Measurements from ENCODE around the gene RAG2.

The RAG2 gene

GRCh38 chr11:36600180-36600579 is 2.1 kb upstream of the RAG2 start:
- no peak for ATAC-seq

GRCh38 chr11:36596880-36597279 is 1.2 kb downstream of the RAG2 start:
- ATAC-seq, result no peak
- TF ChIP-seq TOX (CRISPR knock-in tag; IDR thresholded peaks at IDR 0.05; ENCODE audit: borderline replicate concordance), result no peak
- no peak for TF ChIP-seq CSDC2 (CRISPR knock-in tag; IDR thresholded peaks at IDR 0.05)
- no peak for TF ChIP-seq ESRRG (CRISPR knock-in tag; IDR thresholded peaks at IDR 0.05)
- TF ChIP-seq ZNF565 (CRISPR knock-in tag; conservative IDR thresholded peaks at IDR 0.05; ENCODE audit: low read depth), result no peak
- no peak for TF ChIP-seq BACH2 (CRISPR knock-in tag; IDR thresholded peaks at IDR 0.05; ENCODE audit: borderline replicate concordance)
- TF ChIP-seq RARB (CRISPR knock-in tag; IDR thresholded peaks at IDR 0.05), result no peak
- no peak for TF ChIP-seq CREB5 (CRISPR knock-in tag; IDR thresholded peaks at IDR 0.05; ENCODE audit: low read depth)
- TF ChIP-seq ZC3H10 (CRISPR knock-in tag; IDR thresholded peaks at IDR 0.05), result no peak
- TF ChIP-seq GLIS3 (CRISPR knock-in tag; IDR thresholded peaks at IDR 0.05), result no peak
- no peak for TF ChIP-seq TSHZ2 (CRISPR knock-in tag; IDR thresholded peaks at IDR 0.05)
- no peak for TF ChIP-seq PPARA (CRISPR knock-in tag; IDR thresholded peaks at IDR 0.05; ENCODE audit: borderline replicate concordance)
- no peak for TF ChIP-seq ZFP3 (CRISPR knock-in tag; IDR thresholded peaks at IDR 0.05)
- TF ChIP-seq SNAI2 (CRISPR knock-in tag; IDR thresholded peaks at IDR 0.05), result no peak
- no peak for TF ChIP-seq ZNF70 (CRISPR knock-in tag; IDR thresholded peaks at IDR 0.05)
- no peak for TF ChIP-seq ISL1 (CRISPR knock-in tag; IDR thresholded peaks at IDR 0.05)
- no peak for TF ChIP-seq ZNF8 (CRISPR knock-in tag; IDR thresholded peaks at IDR 0.05)
- TF ChIP-seq TCF4 (CRISPR knock-in tag; IDR thresholded peaks at IDR 0.05; ENCODE audit: borderline replicate concordance), result no peak
- no peak for TF ChIP-seq OSR1 (CRISPR knock-in tag; IDR thresholded peaks at IDR 0.05)

More at GRCh38 chr11:36600180-36600579, 2.1 kb upstream of the RAG2 start:
- TF ChIP-seq ISL1 (CRISPR knock-in tag; IDR thresholded peaks at IDR 0.05) (no peak), POU6F1 (CRISPR knock-in tag; IDR thresholded peaks at IDR 0.05; ENCODE audit: borderline replicate concordance, low read depth) (no peak), RARB (CRISPR knock-in tag; IDR thresholded peaks at IDR 0.05) (no peak), ZNF8 (CRISPR knock-in tag; IDR thresholded peaks at IDR 0.05) (no peak), TCF4 (CRISPR knock-in tag; IDR thresholded peaks at IDR 0.05; ENCODE audit: borderline replicate concordance) (no peak), CSDC2 (CRISPR knock-in tag; IDR thresholded peaks at IDR 0.05) (no peak), ZC3H10 (CRISPR knock-in tag; IDR thresholded peaks at IDR 0.05) (no peak), ARNTL (CRISPR knock-in tag; IDR thresholded peaks at IDR 0.05; ENCODE audit: borderline replicate concordance, low read depth) (no peak), ZFP3 (CRISPR knock-in tag; IDR thresholded peaks at IDR 0.05) (no peak), PATZ1 (CRISPR knock-in tag; IDR thresholded peaks at IDR 0.05; ENCODE audit: borderline replicate concordance) (no peak), ZFP30 (CRISPR knock-in tag; IDR thresholded peaks at IDR 0.05) (no peak), CREB5 (CRISPR knock-in tag; IDR thresholded peaks at IDR 0.05; ENCODE audit: low read depth) (no peak), PPARA (CRISPR knock-in tag; IDR thresholded peaks at IDR 0.05; ENCODE audit: borderline replicate concordance) (no peak), SNAI2 (CRISPR knock-in tag; IDR thresholded peaks at IDR 0.05) (no peak), CSRNP3 (CRISPR knock-in tag; IDR thresholded peaks at IDR 0.05) (no peak), ZNF70 (CRISPR knock-in tag; IDR thresholded peaks at IDR 0.05) (no peak), BACH2 (CRISPR knock-in tag; IDR thresholded peaks at IDR 0.05; ENCODE audit: borderline replicate concordance) (no peak), ZNF565 (CRISPR knock-in tag; conservative IDR thresholded peaks at IDR 0.05; ENCODE audit: low read depth) (no peak), OSR1 (CRISPR knock-in tag; IDR thresholded peaks at IDR 0.05) (no peak)
